DND-41 (cell line): ENCODE data around the gene MYBPC1.

ENCODE experiments used
- EZH2 ChIP-seq: IDR thresholded peaks from 3 replicates; pipeline ENCODE4 v1.6.1; 2012; ENCODE audit warnings: borderline replicate concordance, low read depth, mild to moderate bottlenecking, moderate library complexity, low read length, inconsistent platforms; ENCODE audit not compliant: severe bottlenecking
- TF ChIP-seq, protein P1 (sequence below): IDR thresholded peaks from 2 replicates; pipeline ENCODE4 v1.5.1; 2012; ENCODE audit warnings: borderline replicate concordance, low read length, moderate library complexity, mild to moderate bottlenecking; ENCODE audit not compliant: poor library complexity, severe bottlenecking; ENCODE audit errors: extremely low read depth

DNA sequence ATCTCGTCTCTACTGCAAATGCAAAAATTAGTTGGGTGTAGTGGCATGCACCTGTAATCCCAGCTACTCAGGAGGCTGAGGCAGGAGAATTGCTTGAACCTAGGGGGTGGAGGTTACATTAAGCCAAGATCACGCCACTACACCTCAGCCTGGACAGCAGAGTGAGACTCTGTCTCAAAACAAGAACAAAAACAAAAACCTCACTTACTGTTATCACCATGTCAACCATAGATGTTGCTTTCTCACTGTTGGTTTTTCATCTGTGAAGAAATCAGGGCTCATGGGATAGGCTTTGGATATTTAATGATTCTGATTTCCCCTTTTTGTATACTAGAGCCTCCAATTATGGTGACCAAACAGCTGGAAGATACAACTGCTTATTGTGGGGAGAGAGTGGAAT is 52.9 kb downstream of the MYBPC1 start:
- TF ChIP-seq, protein P1, sequence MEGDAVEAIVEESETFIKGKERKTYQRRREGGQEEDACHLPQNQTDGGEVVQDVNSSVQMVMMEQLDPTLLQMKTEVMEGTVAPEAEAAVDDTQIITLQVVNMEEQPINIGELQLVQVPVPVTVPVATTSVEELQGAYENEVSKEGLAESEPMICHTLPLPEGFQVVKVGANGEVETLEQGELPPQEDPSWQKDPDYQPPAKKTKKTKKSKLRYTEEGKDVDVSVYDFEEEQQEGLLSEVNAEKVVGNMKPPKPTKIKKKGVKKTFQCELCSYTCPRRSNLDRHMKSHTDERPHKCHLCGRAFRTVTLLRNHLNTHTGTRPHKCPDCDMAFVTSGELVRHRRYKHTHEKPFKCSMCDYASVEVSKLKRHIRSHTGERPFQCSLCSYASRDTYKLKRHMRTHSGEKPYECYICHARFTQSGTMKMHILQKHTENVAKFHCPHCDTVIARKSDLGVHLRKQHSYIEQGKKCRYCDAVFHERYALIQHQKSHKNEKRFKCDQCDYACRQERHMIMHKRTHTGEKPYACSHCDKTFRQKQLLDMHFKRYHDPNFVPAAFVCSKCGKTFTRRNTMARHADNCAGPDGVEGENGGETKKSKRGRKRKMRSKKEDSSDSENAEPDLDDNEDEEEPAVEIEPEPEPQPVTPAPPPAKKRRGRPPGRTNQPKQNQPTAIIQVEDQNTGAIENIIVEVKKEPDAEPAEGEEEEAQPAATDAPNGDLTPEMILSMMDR: no peak
- no peak for TF ChIP-seq EZH2
